DND-41 (cell line): ENCODE data around the gene FHAD1.

Source experiments
- EZH2 ChIP-seq: IDR thresholded peaks from 3 replicates; pipeline ENCODE4 v1.6.1; 2012; ENCODE audit warnings: borderline replicate concordance, low read depth, mild to moderate bottlenecking, moderate library complexity, low read length, inconsistent platforms; ENCODE audit not compliant: severe bottlenecking
- TF ChIP-seq, protein P1 (sequence below): IDR thresholded peaks from 2 replicates; pipeline ENCODE4 v1.5.1; 2012; ENCODE audit warnings: borderline replicate concordance, low read length, moderate library complexity, mild to moderate bottlenecking; ENCODE audit not compliant: poor library complexity, severe bottlenecking; ENCODE audit errors: extremely low read depth

DNA sequence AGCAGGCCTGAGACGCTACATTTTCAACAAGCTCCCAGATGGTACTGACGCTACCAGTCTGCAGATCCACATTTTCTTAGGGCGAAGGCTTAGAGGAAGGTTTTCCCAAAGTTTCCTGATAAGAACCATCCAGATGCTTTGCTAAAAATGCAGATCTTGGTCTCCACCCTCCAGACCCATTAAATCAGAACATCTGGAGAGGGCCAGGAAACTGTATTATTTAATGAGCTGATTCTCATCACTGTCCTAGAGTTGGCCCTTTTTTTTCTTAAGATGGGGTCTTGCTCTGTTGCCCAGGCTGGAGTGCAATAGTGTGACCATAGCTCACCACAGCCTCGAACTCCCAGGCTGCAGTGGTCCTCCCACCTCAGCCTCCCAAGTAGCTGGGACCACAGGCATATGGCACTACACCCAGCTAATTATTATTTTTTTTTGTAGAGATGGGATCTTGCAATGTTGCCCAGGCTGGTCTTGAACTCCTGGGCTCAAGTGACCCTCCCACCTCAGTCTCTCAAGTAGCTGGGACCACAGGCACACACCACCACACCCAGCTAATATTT, 95.5 kb downstream of the FHAD1 start:
- TF ChIP-seq, protein P1, sequence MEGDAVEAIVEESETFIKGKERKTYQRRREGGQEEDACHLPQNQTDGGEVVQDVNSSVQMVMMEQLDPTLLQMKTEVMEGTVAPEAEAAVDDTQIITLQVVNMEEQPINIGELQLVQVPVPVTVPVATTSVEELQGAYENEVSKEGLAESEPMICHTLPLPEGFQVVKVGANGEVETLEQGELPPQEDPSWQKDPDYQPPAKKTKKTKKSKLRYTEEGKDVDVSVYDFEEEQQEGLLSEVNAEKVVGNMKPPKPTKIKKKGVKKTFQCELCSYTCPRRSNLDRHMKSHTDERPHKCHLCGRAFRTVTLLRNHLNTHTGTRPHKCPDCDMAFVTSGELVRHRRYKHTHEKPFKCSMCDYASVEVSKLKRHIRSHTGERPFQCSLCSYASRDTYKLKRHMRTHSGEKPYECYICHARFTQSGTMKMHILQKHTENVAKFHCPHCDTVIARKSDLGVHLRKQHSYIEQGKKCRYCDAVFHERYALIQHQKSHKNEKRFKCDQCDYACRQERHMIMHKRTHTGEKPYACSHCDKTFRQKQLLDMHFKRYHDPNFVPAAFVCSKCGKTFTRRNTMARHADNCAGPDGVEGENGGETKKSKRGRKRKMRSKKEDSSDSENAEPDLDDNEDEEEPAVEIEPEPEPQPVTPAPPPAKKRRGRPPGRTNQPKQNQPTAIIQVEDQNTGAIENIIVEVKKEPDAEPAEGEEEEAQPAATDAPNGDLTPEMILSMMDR: no peak
- no peak for TF ChIP-seq EZH2
